Left lung (tissue), 10 donors: Measurements from ENCODE around the gene OBSL1. TPM values are rescaled to one million over a fixed set of nuclear protein-coding genes. Genes with fewer than 3 reads are reported as not detected.

Experiments used
- ATAC-seq: fragments of 200-7000 bp; cut with Tn5 transposase; one replicate; pipeline ENCODE4 v1.9.1; 2020; ENCODE audit warnings: moderate library complexity
- DNase-seq, 4 donors: peaks; one replicate each; pipeline ENCODE4 v3.0.0-alpha.2; 2013 to 2020
- H3K27ac ChIP-seq, 2 donors: fragments of 200-600 bp; sonication (generic) in 1 of 2; one replicate each; pipeline versions ENCODE4 v1.5.0 to v1.8.0; 2020 to 2021
- H3K27me3 ChIP-seq, 2 donors: fragments of 200-600 bp; sonication (generic) in 1 of 2; one replicate each; pipeline versions ENCODE4 v1.5.0 to v1.8.0; 2020 to 2021
- H3K36me3 ChIP-seq, 2 donors: fragments of 200-600 bp; sonication (generic) in 1 of 2; one replicate each; pipeline versions ENCODE4 v1.5.0 to v1.8.0; 2020 to 2021
- H3K4me1 ChIP-seq, 2 donors: fragments of 200-600 bp; one replicate each; pipeline ENCODE4 v1.8.0; 2021
- H3K4me3 ChIP-seq, 2 donors: fragments of 200-600 bp; sonication (generic) in 1 of 2; one replicate each; pipeline versions ENCODE4 v1.5.0 to v1.8.0; 2020 to 2021; ENCODE audit warnings: mild to moderate bottlenecking in 1 of 2
- H3K9me3 ChIP-seq, 2 donors: fragments of 200-600 bp; sonication (generic) in 1 of 2; one replicate each; pipeline versions ENCODE4 v1.5.0 to v1.8.0; 2020 to 2021
- intact Hi-C, 2 donors: fragments of 100-400 bp; cut with DNase I; formaldehyde crosslinking; loops; one replicate each; pipeline versions ENCODE4 v1.11.2 to v1.14.2; 2022
- polyA plus RNA-seq, 6 donors: library from polyadenylated mRNA; unstranded; fragments of 120-200 nt; gene quantifications; one replicate each; pipeline ENCODE4 v1.2.1, GENCODE V29; 2013; ENCODE audit not compliant: insufficient read length in 6 of 6
- total RNA-seq, 2 donors: library from RNA; stranded (reverse); fragmentation: NEBNext Ultra II Directional; extraction: Animal tissue kit (Norgen Biotek cat#: 25700); gene quantifications; one replicate each; pipeline ENCODE4 v1.2.1, GENCODE V29; 2021
- TF ChIP-seq, protein P1 (sequence below), 2 donors: fragments of 200-600 bp; sonication (generic) in 1 of 2; IDR thresholded peaks; one replicate each; pipeline versions ENCODE4 v1.5.0 to v1.8.0; 2021; ENCODE audit warnings: antibody characterized with exemption in 2 of 2
- donor health status: DM: no; HTN: yes; CAD: no.
- donor health status: DM: no; HTN: no; CAD: no.

The OBSL1 gene
- total and polyA plus RNA-seq, 8 donors = 43.4 to 143 (median 128) TPM

DNA sequence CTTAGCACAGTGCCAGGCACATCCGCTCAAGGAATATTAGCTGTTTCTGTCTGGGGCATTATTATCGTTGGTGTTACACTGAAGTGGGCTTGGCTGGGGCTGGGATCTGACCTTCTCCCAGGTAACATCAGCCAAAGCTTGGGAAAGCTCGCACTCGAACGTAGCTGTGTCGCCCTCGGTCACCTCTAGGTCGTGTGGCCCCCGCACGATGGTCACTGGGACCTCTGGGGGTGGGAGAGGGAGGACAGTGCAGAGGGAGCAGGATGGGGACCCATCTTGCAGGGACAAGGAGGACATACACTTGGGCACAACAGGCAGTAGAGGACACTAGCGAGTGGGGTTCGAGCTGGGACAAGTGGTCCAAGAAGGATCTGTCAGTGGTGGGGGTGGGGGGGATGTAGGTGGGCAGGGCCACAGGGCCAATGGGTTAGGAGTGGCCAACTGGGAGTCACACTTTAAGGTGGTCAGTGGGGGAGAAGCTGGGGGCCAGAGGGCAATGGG lies 17.8 kb downstream of the OBSL1 start:
- H3K36me3 ChIP-seq = no peaks in the 10 kb centered on the region
- H3K4me1 ChIP-seq = peaks cover 5 to 20% of the 10 kb centered on the region in 2 donors
- no peaks in the 10 kb centered on the region for H3K9me3 ChIP-seq
- no peak overlapping the region for H3K27ac ChIP-seq
- H3K27me3 ChIP-seq = peaks cover 16 to 60% of the 10 kb centered on the region in 2 donors
- TF ChIP-seq, protein P1, sequence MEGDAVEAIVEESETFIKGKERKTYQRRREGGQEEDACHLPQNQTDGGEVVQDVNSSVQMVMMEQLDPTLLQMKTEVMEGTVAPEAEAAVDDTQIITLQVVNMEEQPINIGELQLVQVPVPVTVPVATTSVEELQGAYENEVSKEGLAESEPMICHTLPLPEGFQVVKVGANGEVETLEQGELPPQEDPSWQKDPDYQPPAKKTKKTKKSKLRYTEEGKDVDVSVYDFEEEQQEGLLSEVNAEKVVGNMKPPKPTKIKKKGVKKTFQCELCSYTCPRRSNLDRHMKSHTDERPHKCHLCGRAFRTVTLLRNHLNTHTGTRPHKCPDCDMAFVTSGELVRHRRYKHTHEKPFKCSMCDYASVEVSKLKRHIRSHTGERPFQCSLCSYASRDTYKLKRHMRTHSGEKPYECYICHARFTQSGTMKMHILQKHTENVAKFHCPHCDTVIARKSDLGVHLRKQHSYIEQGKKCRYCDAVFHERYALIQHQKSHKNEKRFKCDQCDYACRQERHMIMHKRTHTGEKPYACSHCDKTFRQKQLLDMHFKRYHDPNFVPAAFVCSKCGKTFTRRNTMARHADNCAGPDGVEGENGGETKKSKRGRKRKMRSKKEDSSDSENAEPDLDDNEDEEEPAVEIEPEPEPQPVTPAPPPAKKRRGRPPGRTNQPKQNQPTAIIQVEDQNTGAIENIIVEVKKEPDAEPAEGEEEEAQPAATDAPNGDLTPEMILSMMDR (IDR thresholded peaks at IDR 0.05) = no peak
- DNase-seq (no peak), ATAC-seq (no peak)
- intact Hi-C loops = no loop called here
- no peak overlapping the region for H3K4me3 ChIP-seq

DNA sequence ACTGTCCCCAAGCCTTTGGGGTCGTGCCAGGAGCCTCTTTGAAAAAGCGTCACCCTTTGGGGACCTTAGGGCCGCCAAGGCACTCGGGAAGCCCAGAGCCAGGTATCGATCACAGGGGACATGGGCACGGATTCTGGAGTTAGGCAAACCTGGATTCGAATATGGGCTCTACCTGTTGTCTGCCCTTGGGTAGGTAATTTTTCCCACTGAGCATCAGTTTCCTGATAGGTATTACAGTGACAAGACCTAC lies 18.2 kb downstream of the OBSL1 start:
- Histone ChIP-seq H3K9me3 (no peaks in the 10 kb centered on the region), H3K36me3 (no peaks in the 10 kb centered on the region), H3K4me3 (peak overlapping the region; percentile 46 to 63), H3K27ac (no peak overlapping the region), H3K27me3 (peaks cover 16 to 60% of the 10 kb centered on the region in 2 donors), H3K4me1 (peaks cover 5 to 20% of the 10 kb centered on the region in 2 donors)
- DNase-seq = no peak
- TF ChIP-seq, protein P1 (IDR thresholded peaks at IDR 0.05) = no peak
- ATAC-seq = no peak
- intact Hi-C loops = no loop called here

DNA sequence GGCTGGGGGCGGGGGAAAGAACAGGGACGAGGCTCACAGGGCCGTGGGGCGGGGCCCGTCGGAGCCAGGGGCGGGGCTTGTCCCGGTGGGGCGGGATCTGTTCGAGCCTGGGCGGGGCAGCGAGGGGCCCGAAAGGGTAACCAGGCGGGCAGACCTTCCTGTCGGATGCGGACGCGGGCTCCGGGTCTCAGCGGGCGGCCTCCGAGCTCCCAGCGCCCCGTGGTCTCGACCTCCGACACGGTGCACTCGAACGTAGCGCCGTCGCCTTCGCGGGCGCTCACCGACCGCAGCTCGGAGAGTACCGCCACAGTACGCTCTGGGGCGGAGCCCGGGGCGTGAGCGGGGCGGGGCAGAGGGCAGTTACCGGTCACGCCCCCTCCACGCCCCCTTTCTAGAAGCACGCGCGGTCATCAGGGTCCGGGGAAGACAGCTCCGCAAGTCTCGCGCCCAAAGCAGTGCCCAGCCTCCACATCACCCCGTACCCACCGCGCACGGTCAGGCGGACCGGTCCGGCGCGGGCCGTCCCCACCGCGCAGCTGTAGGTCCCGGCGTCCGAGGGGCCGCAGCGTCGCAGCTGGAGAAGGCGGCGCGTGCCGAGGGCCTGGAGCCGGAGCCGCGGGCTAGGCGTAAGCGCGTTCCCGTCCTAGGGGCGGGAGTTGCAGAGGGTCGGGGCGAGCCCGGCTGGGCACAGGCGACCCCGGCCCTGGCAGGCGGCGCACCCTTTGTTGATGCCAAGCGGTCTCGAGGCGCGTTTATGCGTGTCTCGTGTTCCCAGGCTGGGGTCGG lies 18.8 kb downstream of the OBSL1 start:
- ATAC-seq (peak; percentile 96), DNase-seq (peak; percentile 86 to 92 (median 90))
- Histone ChIP-seq H3K27ac (no peak overlapping the region), H3K27me3 (peaks cover 16 to 62% of the 10 kb centered on the region in 2 donors), H3K4me3 (peak overlapping the region; percentile 46 to 63), H3K36me3 (no peaks in the 10 kb centered on the region), H3K4me1 (peaks cover 5 to 20% of the 10 kb centered on the region in 2 donors), H3K9me3 (no peaks in the 10 kb centered on the region)
- TF ChIP-seq, protein P1 (IDR thresholded peaks at IDR 0.05) = no peak
- intact Hi-C loops = no loop called here

DNA sequence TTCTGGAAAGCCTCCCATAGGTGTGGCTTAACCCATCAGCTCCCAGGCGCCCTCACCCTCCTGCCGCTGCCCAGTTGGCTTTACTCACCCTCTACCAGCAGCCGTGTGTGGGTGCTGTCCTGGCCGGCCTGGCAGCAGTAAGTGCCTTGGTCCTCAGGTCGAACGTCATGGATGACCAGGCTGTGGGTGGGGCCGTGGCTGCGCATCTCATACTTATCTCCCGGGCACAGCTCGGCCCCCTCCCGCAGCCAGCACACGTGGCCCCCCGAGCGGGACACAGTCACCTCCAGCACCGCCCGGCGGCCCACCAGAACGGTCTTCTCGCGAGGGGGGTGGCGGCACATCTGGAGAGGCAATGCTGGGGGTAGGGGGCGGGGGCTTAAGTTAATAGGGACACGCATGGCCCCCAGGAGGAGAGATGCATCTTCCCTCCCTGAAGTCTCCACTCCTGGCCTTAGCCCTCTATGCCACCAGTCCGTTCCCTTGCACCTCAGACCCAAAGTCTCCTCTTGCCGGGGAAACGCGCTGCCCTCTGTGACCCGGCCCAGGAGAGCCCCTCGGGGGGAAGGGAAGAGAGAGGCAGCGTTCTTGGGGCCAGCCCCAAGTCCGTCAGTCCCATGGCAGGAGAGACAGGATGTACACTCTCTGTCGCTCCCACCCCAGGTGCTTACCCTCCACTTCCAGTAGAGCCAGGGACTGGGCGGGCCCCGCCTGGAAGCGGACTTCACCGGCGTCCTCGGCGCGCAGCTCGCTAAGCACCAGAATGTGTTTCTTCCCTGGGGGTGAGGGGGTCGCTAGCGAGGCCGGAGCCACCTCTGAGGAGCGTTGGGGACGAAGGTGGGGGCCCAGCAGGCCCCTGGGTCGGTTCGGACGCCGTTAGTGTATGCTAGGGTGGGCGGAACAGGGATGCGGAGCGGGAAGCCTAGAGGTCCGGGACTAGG lies 19.6 kb downstream of the OBSL1 start:
- no peaks in the 10 kb centered on the region for H3K36me3 ChIP-seq
- H3K27me3 ChIP-seq = peaks cover 16 to 67% of the 10 kb centered on the region in 2 donors
- ATAC-seq (peak; percentile 35), DNase-seq (peak in 1 of 4 donors; percentile 37)
- H3K27ac ChIP-seq = no peak overlapping the region
- TF ChIP-seq, protein P1 (IDR thresholded peaks at IDR 0.05) = no peak
- H3K9me3 ChIP-seq = no peaks in the 10 kb centered on the region
- intact Hi-C loops = no loop called here
- H3K4me3 ChIP-seq = peak overlapping the region; percentile 46 to 63
- H3K4me1 ChIP-seq = peaks cover 5 to 20% of the 10 kb centered on the region in 2 donors

DNA sequence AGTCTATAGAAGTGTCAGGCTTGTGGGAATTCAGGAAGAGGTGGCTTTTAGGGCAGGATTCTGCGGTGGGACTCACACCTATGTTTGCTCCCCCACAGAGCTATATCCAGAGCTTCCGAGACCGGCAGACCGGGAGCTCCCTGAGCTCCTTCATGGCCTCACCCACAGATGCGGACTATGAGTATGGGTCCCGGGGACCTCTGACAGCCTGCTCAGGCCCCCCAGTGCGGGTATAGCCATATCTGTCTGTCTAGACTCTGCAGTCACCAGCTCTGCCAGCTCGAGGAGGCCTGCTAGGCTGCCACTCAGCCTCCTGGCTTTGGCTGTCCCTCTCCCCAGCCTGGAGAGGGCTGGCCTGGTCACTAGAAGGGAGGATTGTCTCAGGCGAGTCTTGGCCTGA lies 21.7 kb downstream of the OBSL1 start:
- Histone ChIP-seq H3K9me3 (no peaks in the 10 kb centered on the region), H3K27ac (no peak overlapping the region), H3K4me1 (peaks cover 5 to 20% of the 10 kb centered on the region in 2 donors), H3K4me3 (no peak overlapping the region), H3K27me3 (peaks cover 16 to 87% of the 10 kb centered on the region in 2 donors), H3K36me3 (no peaks in the 10 kb centered on the region)
- TF ChIP-seq, protein P1 (IDR thresholded peaks at IDR 0.05) = no peak
- ATAC-seq (no peak), DNase-seq (peak in 1 of 4 donors; percentile 45)
- intact Hi-C loops = no loop called here
